HG03342 (cell line): ENCODE results near the gene FAN1.

ENCODE experiments used
- ATAC-seq: cut with Tn5 transposase; IDR thresholded peaks from one replicate; pipeline ENCODE4 v1.9.1; 2021; ENCODE audit warnings: mild to moderate bottlenecking, moderate library complexity; ENCODE audit not compliant: unreplicated experiment

FAN1 gene

GRCh38 chr15:30919877-30920550 lies 16.3 kb downstream of the FAN1 start:
- no peak for ATAC-seq

GRCh38 chr15:30921106-30921505 lies 17.4 kb downstream of the FAN1 start:
- ATAC-seq = no peak

GRCh38 chr15:30921781-30922479 lies 18.2 kb downstream of the FAN1 start:
- no peak for ATAC-seq

- ATAC-seq = no peak
Observed at GRCh38 chr15:30922480-30923311, 19.0 kb downstream of the FAN1 start.

- ATAC-seq = no peak
Observed at GRCh38 chr15:30923429-30923828, 19.7 kb downstream of the FAN1 start.

GRCh38 chr15:30924353-30924752 lies 20.6 kb downstream of the FAN1 start:
- no peak for ATAC-seq

- no peak for ATAC-seq
Observed at GRCh38 chr15:30925686-30926085, 22.0 kb downstream of the FAN1 start.

GRCh38 chr15:30926161-30926560 lies 22.4 kb downstream of the FAN1 start:
- ATAC-seq = no peak

GRCh38 chr15:30927148-30927761 lies 23.5 kb downstream of the FAN1 start:
- no peak for ATAC-seq

GRCh38 chr15:30928076-30928475 lies 24.4 kb downstream of the FAN1 start:
- no peak for ATAC-seq

GRCh38 chr15:30929064-30929669 lies 25.5 kb downstream of the FAN1 start:
- ATAC-seq = no peak

- ATAC-seq = no peak
Observed at GRCh38 chr15:30929982-30930381, 26.3 kb downstream of the FAN1 start.

- ATAC-seq = no peak
Observed at GRCh38 chr15:30930422-30930821, 26.7 kb downstream of the FAN1 start.

- ATAC-seq = no peak
Observed at GRCh38 chr15:30933293-30933692, 29.6 kb downstream of the FAN1 start.

- no peak for ATAC-seq
Observed at GRCh38 chr15:30939161-30939560, 35.4 kb downstream of the FAN1 start.

- no peak for ATAC-seq
Observed at GRCh38 chr15:30940359-30940758, 36.6 kb downstream of the FAN1 start.

GRCh38 chr15:30941520-30941919 lies 37.8 kb downstream of the FAN1 start:
- no peak for ATAC-seq

GRCh38 chr15:30943654-30944335 lies 40.1 kb downstream of the FAN1 start:
- ATAC-seq = no peak

GRCh38 chr15:30953183-30953582 lies 49.5 kb downstream of the FAN1 start:
- ATAC-seq = no peak

GRCh38 chr15:30953731-30954378 lies 50.1 kb downstream of the FAN1 start:
- no peak for ATAC-seq
